GM18502 (cell line): ENCODE results near the gene PUSL1.

Experiments
- ATAC-seq: cut with Tn5 transposase; IDR thresholded peaks from one replicate; pipeline ENCODE4 v1.9.1; 2021; ENCODE audit warnings: mild to moderate bottlenecking; ENCODE audit not compliant: unreplicated experiment, poor library complexity

Gene PUSL1

DNA sequence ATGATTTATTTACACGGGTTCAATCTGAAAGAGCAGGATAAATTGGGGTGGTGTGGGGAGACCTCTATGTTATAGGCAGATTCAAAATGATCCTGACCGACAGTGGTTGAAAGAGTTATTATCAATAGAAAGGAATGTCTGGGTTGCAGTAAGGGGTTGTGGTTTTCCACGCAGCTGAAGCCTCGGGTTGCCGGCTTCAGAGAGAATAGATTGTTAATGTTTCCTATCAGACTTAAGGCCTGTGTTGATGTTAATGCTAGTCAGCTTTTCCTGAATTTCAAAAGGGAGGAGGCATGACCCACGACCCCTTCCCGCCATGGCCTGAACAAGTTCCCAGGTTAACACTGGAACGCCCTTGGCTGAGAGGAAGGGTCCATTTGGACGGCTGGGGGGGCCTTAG lies 32.6 kb upstream of the PUSL1 start:
- no peak for ATAC-seq

GRCh38 chr1:1278620-1279019 lies 29.8 kb upstream of the PUSL1 start:
- no peak for ATAC-seq

- ATAC-seq = no peak
Observed at GRCh38 chr1:1279028-1279427, 29.4 kb upstream of the PUSL1 start.

DNA sequence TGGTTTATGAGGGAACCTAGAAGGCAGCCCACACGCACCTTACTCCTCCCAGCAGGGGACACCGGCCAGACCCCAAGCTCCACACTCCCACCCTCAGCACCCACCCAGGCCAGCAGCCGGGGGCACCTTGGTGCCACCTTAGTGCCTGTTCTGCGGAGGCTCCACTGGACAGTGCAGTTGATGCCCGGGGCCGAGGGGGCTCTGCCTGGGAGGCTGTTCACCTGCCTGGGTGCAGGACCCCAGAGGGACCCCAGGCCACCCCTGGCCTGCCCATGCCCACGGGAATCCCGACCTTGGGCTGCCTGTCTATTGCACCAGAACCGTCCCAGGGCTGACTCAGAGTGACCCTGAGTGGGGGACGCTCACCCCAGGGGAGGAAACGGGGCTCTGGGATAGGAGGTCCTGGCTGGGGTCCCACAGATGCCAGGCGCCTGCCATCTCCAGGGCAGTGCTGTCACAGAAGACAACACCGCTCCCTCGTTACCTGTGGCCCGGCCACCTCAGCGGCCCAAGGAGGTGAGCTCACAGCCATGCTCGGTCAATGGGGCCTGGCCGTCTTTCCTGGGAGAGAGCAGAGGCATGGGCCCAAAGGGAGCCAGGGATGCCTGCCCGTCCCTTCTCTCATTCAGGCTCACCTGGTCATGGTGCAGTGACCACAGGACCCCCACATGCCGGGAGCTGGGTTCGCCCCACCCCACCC lies 27.5 kb upstream of the PUSL1 start:
- no peak for ATAC-seq

GRCh38 chr1:1281533-1282321 lies 26.7 kb upstream of the PUSL1 start:
- no peak for ATAC-seq

DNA sequence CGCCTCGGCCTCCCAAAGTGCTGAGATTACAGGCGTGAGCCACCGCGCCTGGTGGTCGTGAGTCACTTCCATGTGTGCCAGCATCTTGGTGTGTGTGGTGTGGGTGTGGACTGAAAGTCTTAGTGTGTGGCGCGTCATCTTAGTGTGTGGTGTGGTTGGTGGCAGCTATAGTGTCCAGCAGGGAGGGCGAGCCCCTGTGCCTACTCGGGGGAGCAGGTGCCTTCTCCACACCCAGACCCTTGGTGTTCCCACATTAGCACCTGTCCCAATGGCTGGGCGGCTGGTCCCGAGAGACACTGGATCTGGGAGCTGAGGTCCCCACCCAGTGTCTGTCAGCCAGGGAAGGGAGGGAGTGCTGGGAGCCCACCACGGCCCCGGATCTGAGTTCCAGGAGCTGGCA lies 25.4 kb upstream of the PUSL1 start:
- ATAC-seq = no peak

DNA sequence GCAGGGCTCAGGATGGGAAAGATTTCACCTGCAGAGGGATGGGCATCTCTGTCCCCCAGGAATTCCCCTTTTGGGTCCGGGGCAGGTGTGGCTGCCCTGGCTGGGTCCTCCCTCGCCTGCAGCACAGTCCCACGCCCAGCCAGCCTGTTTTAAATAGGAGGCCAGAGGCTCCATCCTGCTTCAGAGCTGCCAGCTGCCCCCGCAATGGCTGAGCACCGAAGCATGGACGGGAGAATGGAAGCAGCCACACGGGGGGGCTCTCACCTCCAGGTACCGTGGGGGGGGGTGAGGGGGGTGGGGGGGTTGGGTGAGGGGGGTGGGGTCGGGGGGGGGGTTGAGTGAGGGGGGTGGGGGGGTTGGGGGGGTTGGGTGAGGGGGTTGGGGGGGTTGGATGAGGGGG lies 24.6 kb upstream of the PUSL1 start:
- ATAC-seq = no peak

- no peak for ATAC-seq
Observed at GRCh38 chr1:1284221-1285101, 23.9 kb upstream of the PUSL1 start.

DNA sequence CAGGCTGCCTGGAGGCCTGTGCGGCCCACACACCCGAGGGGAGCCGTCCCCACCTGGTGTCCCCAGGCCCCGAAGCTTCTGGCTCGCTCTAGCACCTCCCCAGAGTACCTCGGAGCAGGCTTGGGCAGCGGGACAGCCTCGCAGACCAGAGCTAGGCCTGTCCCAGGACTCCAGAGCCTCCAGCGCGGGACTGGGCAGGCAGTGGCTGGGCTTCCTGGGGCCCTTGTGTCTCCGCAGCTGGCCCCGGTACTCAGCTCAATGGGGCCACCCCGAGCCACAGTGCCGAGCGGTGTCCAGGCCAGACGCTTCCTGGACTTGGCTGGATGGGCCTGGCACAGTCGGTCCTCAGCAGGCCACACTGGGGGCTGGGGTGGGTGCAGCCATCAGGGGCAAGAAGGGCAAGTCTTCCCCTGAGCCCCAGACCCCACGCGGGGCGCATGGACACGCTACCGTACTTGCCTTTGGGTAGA lies 23.3 kb upstream of the PUSL1 start:
- no peak for ATAC-seq

- ATAC-seq = no peak
Observed at GRCh38 chr1:1285611-1286311, 22.6 kb upstream of the PUSL1 start.

GRCh38 chr1:1286313-1287261 lies 21.8 kb upstream of the PUSL1 start:
- ATAC-seq = no peak

DNA sequence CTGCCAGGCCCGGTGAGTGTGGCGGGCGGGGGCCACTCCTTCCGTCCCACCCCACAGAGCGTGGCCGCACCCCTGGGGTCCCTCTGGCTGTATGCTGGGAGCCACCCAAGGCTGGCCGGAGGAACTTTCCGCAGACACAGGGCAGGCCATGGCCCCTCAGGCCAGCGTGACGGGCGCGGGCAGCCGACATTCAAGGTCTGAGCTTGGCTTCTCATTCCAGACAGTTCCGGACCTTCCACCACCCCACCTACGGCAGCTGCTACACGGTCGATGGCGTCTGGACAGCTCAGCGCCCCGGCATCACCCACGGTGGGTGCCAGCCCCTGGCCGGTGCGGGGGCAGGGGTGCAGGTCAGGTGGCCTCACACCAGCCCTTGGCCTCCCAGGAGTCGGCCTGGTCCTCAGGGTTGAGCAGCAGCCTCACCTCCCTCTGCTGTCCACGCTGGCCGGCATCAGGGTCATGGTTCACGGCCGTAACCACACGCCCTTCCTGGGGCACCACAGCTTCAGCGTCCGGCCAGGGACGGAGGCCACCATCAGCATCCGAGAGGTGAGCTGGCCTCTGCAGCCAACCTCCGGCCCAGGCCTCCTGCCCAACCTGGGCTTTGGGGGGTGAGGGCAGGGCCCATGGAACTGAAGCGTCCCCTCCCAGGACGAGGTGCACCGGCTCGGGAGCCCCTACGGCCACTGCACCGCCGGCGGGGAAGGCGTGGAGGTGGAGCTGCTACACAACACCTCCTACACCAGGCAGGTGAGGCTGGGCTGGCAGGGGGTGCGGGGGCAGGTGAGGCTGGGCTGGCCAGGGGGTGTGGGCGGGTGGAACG lies 20.9 kb upstream of the PUSL1 start:
- no peak for ATAC-seq

DNA sequence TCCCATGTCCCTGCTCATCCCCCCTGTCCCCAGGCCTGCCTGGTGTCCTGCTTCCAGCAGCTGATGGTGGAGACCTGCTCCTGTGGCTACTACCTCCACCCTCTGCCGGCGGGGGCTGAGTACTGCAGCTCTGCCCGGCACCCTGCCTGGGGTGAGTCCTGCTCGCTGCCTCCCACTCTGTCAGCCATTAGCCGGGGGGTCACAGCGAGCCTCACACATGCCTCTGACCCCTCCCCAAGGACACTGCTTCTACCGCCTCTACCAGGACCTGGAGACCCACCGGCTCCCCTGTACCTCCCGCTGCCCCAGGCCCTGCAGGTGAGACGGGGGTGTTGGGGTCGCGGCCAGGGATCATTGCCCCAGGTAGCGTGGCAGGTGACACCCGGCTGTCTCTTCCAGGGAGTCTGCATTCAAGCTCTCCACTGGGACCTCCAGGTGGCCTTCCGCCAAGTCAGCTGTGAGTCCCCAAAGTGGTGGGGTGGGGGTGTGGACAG lies 18.1 kb upstream of the PUSL1 start:
- no peak for ATAC-seq

DNA sequence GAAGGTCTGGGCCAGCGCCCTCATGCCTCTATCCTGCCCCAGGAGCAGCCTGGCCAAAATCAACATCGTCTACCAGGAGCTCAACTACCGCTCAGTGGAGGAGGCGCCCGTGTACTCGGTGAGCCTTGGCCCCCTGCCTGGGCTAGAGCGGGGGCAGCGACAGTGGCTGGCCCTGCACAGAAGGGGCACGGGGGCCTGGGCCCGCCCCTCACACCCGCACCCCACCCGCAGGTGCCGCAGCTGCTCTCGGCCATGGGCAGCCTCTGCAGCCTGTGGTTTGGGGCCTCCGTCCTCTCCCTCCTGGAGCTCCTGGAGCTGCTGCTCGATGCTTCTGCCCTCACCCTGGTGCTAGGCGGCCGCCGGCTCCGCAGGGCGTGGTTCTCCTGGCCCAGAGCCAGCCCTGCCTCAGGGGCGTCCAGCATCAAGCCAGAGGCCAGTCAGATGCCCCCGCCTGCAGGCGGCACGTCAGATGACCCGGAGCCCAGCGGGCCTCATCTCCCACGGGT lies 17.3 kb upstream of the PUSL1 start:
- no peak for ATAC-seq

DNA sequence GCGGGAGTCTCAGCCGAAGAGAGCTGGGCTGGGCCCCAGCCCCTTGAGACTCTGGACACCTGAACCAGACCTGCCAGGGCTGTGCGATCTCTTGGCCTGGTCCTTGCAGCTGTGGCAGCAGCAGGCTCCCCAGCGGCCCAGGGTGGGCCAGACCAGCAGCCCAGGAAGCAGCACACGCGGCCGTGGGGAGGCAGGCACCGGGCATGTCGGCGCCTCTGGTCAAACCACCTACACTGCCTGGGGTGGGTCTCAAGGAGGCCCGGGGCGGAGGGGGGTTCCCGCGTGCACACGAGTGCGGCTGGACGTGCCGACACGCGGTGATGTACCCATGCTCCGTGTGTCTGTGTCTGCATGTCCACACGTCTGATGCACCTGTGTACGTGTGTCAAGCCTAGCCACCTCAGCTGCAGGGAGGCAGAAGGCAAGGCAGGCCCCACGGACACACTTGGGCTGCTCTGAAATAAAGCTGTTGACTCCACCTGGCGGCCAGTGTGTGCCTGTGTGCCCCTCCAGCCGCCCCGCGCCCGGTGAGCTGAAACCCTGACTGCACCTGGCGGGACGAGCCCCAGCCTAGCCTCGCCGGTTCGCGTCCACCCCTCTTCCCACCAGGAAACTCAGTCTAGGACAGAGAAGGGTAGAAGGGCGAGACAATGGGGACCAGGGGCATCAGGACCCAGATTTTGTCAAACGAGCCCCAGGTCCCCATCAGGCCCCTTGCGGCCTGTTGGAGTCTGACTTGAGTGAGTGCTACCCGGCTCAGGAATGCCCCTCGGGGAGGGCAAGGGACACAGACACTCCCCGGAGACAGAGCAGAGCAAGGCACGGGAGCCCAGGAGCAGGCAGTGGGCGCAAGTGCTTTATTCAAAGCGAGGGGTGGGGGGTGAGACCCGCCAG lies 16.6 kb upstream of the PUSL1 start:
- no peak for ATAC-seq

- ATAC-seq = no peak
Observed at GRCh38 chr1:1292442-1292779, 16.0 kb upstream of the PUSL1 start.

GRCh38 chr1:1292851-1293250 lies 15.5 kb upstream of the PUSL1 start:
- no peak for ATAC-seq
